ENCODE data around the gene INSL3. TPM values are rescaled to one million over a fixed set of nuclear protein-coding genes. Genes with fewer than 3 reads are reported as not detected.
A peak's percentile ranks its signal among the peaks of the same experiment; 100 is the strongest.

The INSL3 gene
- total and polyA plus RNA-seq, 2 of the 13 experiments (the other 11 are each of a cell fraction or from before 2014, with no cell fraction given), result 0.30 TPM; not detected in 1

DNA sequence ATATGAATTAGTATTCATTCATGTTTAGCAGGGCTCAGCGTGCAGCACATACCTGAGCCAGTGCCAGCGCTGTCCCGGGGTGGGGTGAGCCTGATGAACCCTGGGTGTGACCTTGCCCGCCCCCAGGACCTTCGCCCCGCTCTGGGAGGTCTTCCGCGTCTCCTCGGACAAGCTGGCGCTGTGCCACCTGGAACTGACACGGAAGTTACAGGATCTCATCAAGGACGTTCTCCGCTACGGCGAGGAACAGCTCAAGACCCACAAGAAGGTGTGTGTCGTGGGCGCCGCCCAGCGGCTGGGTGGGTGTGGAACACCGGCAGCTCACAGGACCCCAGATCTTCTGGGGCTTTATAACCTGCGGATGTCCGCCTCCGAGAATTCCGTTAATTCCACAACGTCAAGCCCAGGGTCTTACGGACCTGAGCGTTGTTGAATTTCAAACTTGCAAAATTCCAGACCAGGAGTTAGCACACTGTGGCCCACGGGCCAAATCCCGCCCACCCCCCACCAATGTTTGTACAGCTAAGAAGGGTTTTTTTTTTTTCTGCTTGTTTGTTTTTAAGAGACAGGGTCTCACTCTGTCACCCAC is 54.7 kb downstream of the INSL3 start (continued):
- TF ChIP-seq, protein P1, sequence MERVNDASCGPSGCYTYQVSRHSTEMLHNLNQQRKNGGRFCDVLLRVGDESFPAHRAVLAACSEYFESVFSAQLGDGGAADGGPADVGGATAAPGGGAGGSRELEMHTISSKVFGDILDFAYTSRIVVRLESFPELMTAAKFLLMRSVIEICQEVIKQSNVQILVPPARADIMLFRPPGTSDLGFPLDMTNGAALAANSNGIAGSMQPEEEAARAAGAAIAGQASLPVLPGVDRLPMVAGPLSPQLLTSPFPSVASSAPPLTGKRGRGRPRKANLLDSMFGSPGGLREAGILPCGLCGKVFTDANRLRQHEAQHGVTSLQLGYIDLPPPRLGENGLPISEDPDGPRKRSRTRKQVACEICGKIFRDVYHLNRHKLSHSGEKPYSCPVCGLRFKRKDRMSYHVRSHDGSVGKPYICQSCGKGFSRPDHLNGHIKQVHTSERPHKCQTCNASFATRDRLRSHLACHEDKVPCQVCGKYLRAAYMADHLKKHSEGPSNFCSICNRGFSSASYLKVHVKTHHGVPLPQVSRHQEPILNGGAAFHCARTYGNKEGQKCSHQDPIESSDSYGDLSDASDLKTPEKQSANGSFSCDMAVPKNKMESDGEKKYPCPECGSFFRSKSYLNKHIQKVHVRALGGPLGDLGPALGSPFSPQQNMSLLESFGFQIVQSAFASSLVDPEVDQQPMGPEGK (CRISPR knock-in tag; IDR thresholded peaks at IDR 0.05), result peak; percentile 95
- no peak for TF ChIP-seq CEBPB (IDR thresholded peaks at IDR 0.05; ENCODE audit: borderline replicate concordance, low read depth, low read length)

Small RNAs within 50 kb of the gene (small RNA-seq; reads per million reads assigned to genes)
- 0 reads per million in 3 experiments for gene SNORA68 (ENCODE audit: insufficient read depth in 2 of 3, insufficient read length in 3 of 3, low read depth in 2 of 3, low replicate concordance in 1 of 3)

Other genes starting within 250 kb of the INSL3 start
- gene UNC13A, start 133.2 kb downstream of the INSL3 start, total RNA-seq (2016; rRNA removed; fragmentation: Illumina TruSeq; extraction: Trizol), result 0.07 and 0.11 TPM in 2 replicates
- 0.34 and 0.45 TPM in 2 replicates for gene UNC13A, start 133.2 kb downstream of the INSL3 start, polyA plus RNA-seq (2011; rRNA removed)
- 3.8 and 12.2 TPM in 2 replicates for gene MAP1S, start 102.0 kb downstream of the INSL3 start, total RNA-seq (2016; rRNA removed; fragmentation: Illumina TruSeq; extraction: Trizol)
- gene MAP1S, start 102.0 kb downstream of the INSL3 start, polyA plus RNA-seq (2011; rRNA removed), result 7.3 and 8.2 TPM in 2 replicates
- gene FCHO1, start 70.0 kb downstream of the INSL3 start, total RNA-seq (2016; rRNA removed; fragmentation: Illumina TruSeq; extraction: Trizol), result 1.2 and 1.3 TPM in 2 replicates
- 2.5 and 3.1 TPM in 2 replicates for gene FCHO1, start 70.0 kb downstream of the INSL3 start, polyA plus RNA-seq (2011; rRNA removed)
- gene B3GNT3, start 26.4 kb downstream of the INSL3 start, total RNA-seq (2016; rRNA removed; fragmentation: Illumina TruSeq; extraction: Trizol), result 0.48 and 0.86 TPM in 2 replicates
- 4.0 and 8.6 TPM in 2 replicates for gene B3GNT3, start 26.4 kb downstream of the INSL3 start, polyA plus RNA-seq (2011; rRNA removed)
- gene JAK3, start 26.5 kb upstream of the INSL3 start, total RNA-seq (2016; rRNA removed; fragmentation: Illumina TruSeq; extraction: Trizol), result 2.8 and 3.4 TPM in 2 replicates
- gene JAK3, start 26.5 kb upstream of the INSL3 start, polyA plus RNA-seq (2011; rRNA removed), result 18.6 and 30.1 TPM in 2 replicates
- gene RPL18A, start 38.4 kb upstream of the INSL3 start, total RNA-seq (2016; rRNA removed; fragmentation: Illumina TruSeq; extraction: Trizol), result 1,471 and 1,490 TPM in 2 replicates
- gene RPL18A, start 38.4 kb upstream of the INSL3 start, polyA plus RNA-seq (2011; rRNA removed), result 2,004 and 2,232 TPM in 2 replicates
- not detected in 2 replicates for gene SLC5A5, start 50.4 kb upstream of the INSL3 start, total RNA-seq (2016; rRNA removed; fragmentation: Illumina TruSeq; extraction: Trizol)
- not detected in 2 replicates for gene SLC5A5, start 50.4 kb upstream of the INSL3 start, polyA plus RNA-seq (2011; rRNA removed)
- gene CCDC124, start 111.5 kb upstream of the INSL3 start, total RNA-seq (2016; rRNA removed; fragmentation: Illumina TruSeq; extraction: Trizol), result 14.9 and 16.3 TPM in 2 replicates
- 20.3 and 24.8 TPM in 2 replicates for gene CCDC124, start 111.5 kb upstream of the INSL3 start, polyA plus RNA-seq (2011; rRNA removed)
- 0.04 TPM in 1 of 2 replicates, not detected in the other for gene KCNN1, start 145.6 kb upstream of the INSL3 start, total RNA-seq (2016; rRNA removed; fragmentation: Illumina TruSeq; extraction: Trizol)
- gene KCNN1, start 145.6 kb upstream of the INSL3 start, polyA plus RNA-seq (2011; rRNA removed), result not detected in 2 replicates
- 1.7 and 2.1 TPM in 2 replicates for gene ARRDC2, start 186.7 kb upstream of the INSL3 start, total RNA-seq (2016; rRNA removed; fragmentation: Illumina TruSeq; extraction: Trizol)
- gene ARRDC2, start 186.7 kb upstream of the INSL3 start, polyA plus RNA-seq (2011; rRNA removed), result 3.4 and 4.3 TPM in 2 replicates